GM12878 (cell line): ENCODE data around the gene TRIOBP. TPM values are rescaled to one million over a fixed set of nuclear protein-coding genes. Genes with fewer than 3 reads are reported as not detected.

Experiments
- ATAC-seq: fragments of 200-7000 bp; cut with Tn5 transposase; 3 replicates; pipeline ENCODE4 v1.9.1; 2020; ENCODE audit warnings: mild to moderate bottlenecking, moderate library complexity
- BruUV-seq: library from RNA; stranded (reverse); fragments of 400-500 nt; replicated peaks from 2 replicates; lab custom pipeline; 2021; lab: Mats Ljungman, UMichigan
- CTCF ChIA-PET: fragments of 300-600 bp; sonication (Branson Sonifier 250); formaldehyde crosslinking; extraction: SDS; loops from one replicate; lab custom pipeline; 2021; ENCODE audit warnings: inconsistent platforms; lab: Yijun Ruan, JAX
- POLR2A ChIA-PET: fragments of 350-600 bp; formaldehyde crosslinking; extraction: SDS; loops from one replicate; lab custom pipeline; 2021; ENCODE audit warnings: inconsistent platforms; lab: Charles Lee
- RAD21 ChIA-PET: fragments of 300-600 bp; sonication (Branson Sonifier 250); formaldehyde crosslinking; loops from one replicate; lab custom pipeline; 2023; ENCODE audit warnings: antibody characterized with exemption; ENCODE audit not compliant: unreplicated experiment; lab: Charles Lee
- SMC1A ChIA-PET: fragments of 300-600 bp; sonication (Branson Sonifier 250); formaldehyde crosslinking; loops from one replicate; lab custom pipeline; 2023; ENCODE audit not compliant: unreplicated experiment, uncharacterized antibody; lab: Charles Lee
- DNase-seq: peaks from one replicate; pipeline ENCODE4 v3.0.0-alpha.2; 2011; ENCODE audit warnings: low read depth, low spot score
- FAIRE-seq: peaks from 3 replicates; lab custom pipeline; 2011; peaks lifted over from hg19 to GRCh38; lab: Jason Lieb, UNC
- H2AFZ ChIP-seq: 2 replicates; pipeline ENCODE4 v1.6.0; 2011; ENCODE audit warnings: low read depth, low read length, control low read depth; ENCODE audit not compliant: control insufficient read depth
- H3K27ac ChIP-seq: 2 replicates; pipeline ENCODE4 v1.5.1; 2011; ENCODE audit warnings: control low read depth; ENCODE audit not compliant: control insufficient read depth, insufficient read depth
- H3K27me3 ChIP-seq, 2 experiments: replicated peaks in 1 of 2; 2 replicates each; pipeline versions ENCODE4 v1.6.0 to v1.6.1; 2011; ENCODE audit warnings: low read length in 1 of 2; ENCODE audit not compliant: control insufficient read depth in 2 of 2, insufficient read depth in 2 of 2
- H3K36me3 ChIP-seq, 2 experiments: 2 replicates each; pipeline ENCODE4 v1.5.1; 2011; ENCODE audit warnings: low read length in 1 of 2; ENCODE audit not compliant: control insufficient read depth in 2 of 2, insufficient read depth in 2 of 2
- H3K4me1 ChIP-seq: 2 replicates; pipeline ENCODE4 v1.6.1; 2011; ENCODE audit warnings: mild to moderate bottlenecking, low read length, moderate library complexity, mixed read lengths; ENCODE audit not compliant: control insufficient read depth, insufficient read depth
- H3K4me2 ChIP-seq: 2 replicates; pipeline ENCODE4 v1.6.0; 2011; ENCODE audit warnings: control low read depth; ENCODE audit not compliant: control insufficient read depth, insufficient read depth
- H3K4me3 ChIP-seq: fragments of 200-600 bp; sonication (generic); 2 replicates; pipeline ENCODE4 v1.5.1; 2016
- H3K79me2 ChIP-seq: 2 replicates; pipeline ENCODE4 v1.6.0; 2011; ENCODE audit warnings: low read length; ENCODE audit not compliant: control insufficient read depth, insufficient read depth
- H3K9ac ChIP-seq: 2 replicates; pipeline ENCODE4 v1.8.0; 2011; ENCODE audit warnings: low read length, control low read depth, mixed read lengths; ENCODE audit not compliant: control insufficient read depth, insufficient read depth
- H3K9me3 ChIP-seq: replicated peaks from 3 replicates; pipeline ENCODE4 v1.5.1; 2011; ENCODE audit warnings: mild to moderate bottlenecking, low read length; ENCODE audit not compliant: control insufficient read depth, insufficient read depth
- H4K20me1 ChIP-seq: 2 replicates; pipeline ENCODE4 v1.6.0; 2011; ENCODE audit not compliant: control insufficient read depth, insufficient read depth
- BHLHE40 ChIP-seq, 2 experiments: fragments of 450-650 bp in 1 of 2; IDR thresholded peaks; 2 replicates each; pipeline ENCODE4 v1.6.1; 2011 to 2017; ENCODE audit warnings: low read depth in 2 of 2, borderline replicate concordance in 1 of 2, improper control_type of control experiment in 1 of 2, low read length in 1 of 2, mild to moderate bottlenecking in 1 of 2
- CBX3 ChIP-seq: fragments of 200-600 bp; sonication (generic); IDR thresholded peaks from 2 replicates; pipeline ENCODE4 v1.6.1; 2016; ENCODE audit warnings: low read depth, borderline replicate concordance
- CEBPB ChIP-seq, 2 experiments: fragments of 150-350 bp in 1 of 2; IDR thresholded peaks; 2 replicates each; pipeline ENCODE4 v1.6.1; 2012 to 2014; ENCODE audit warnings: low read depth in 2 of 2, low read length in 2 of 2, borderline replicate concordance in 1 of 2, inconsistent platforms in 1 of 2
- CHD4 ChIP-seq: fragments of 200-600 bp; sonication (generic); IDR thresholded peaks from 2 replicates; pipeline ENCODE4 v1.6.1; 2016; ENCODE audit warnings: mild to moderate bottlenecking
- ETV6 ChIP-seq, 2 experiments: fragments of 450-650 bp in 1 of 2; IDR thresholded peaks in 1 of 2; conservative IDR thresholded peaks in 1 of 2; 2 replicates each; pipeline ENCODE4 v1.6.1; 2014; ENCODE audit warnings: antibody characterized with exemption in 1 of 2, borderline replicate concordance in 1 of 2, low read depth in 1 of 2, mild to moderate bottlenecking in 1 of 2, moderate library complexity in 1 of 2
- JUND ChIP-seq: IDR thresholded peaks from 2 replicates; pipeline ENCODE4 v1.6.1; 2012; ENCODE audit warnings: low read depth, mild to moderate bottlenecking, low read length, improper control_type of control experiment, moderate library complexity
- NFIC ChIP-seq: IDR thresholded peaks from 2 replicates; pipeline ENCODE4 v1.6.1; 2012; ENCODE audit warnings: low read depth, mild to moderate bottlenecking, inconsistent platforms, low read length, moderate library complexity
- RBBP5 ChIP-seq: fragments of 200-600 bp; sonication (generic); conservative IDR thresholded peaks from 2 replicates; pipeline ENCODE4 v1.6.1; 2016
- RUNX3 ChIP-seq: IDR thresholded peaks from 2 replicates; pipeline ENCODE4 v1.6.1; 2012; ENCODE audit warnings: low read length, inconsistent platforms
- TAF1 ChIP-seq: IDR thresholded peaks from 2 replicates; pipeline ENCODE4 v1.6.1; 2011; ENCODE audit warnings: mild to moderate bottlenecking, low read depth, low read length, borderline replicate concordance
- YBX1 ChIP-seq: fragments of 450-650 bp; IDR thresholded peaks from 2 replicates; pipeline ENCODE4 v1.6.1; 2016; ENCODE audit warnings: antibody characterized with exemption
- ZNF207 ChIP-seq: fragments of 450-650 bp; IDR thresholded peaks from 2 replicates; pipeline ENCODE4 v1.6.1; 2014; ENCODE audit warnings: antibody characterized with exemption, mild to moderate bottlenecking, borderline replicate concordance
- ZNF384 ChIP-seq: IDR thresholded peaks from 2 replicates; pipeline ENCODE4 v1.6.1; 2012; ENCODE audit warnings: low read depth, mild to moderate bottlenecking, low read length, improper control_type of control experiment, borderline replicate concordance
- WGBS: methylation state at CpG from one replicate; pipeline ENCODE4 v1.1.6; 2016; ENCODE audit warnings: low lambda C conversion rate; ENCODE audit not compliant: insufficient replicate concordance, insufficient coverage; ENCODE audit errors: missing lambda C conversion rate; 5-methylcytosine and 5-hydroxymethylcytosine counted together
- in situ Hi-C: fragments of 300-500 bp; cut with MboI; formaldehyde crosslinking; loops from 9 replicates; pipeline ENCODE4 v1.14.3; 2018; ENCODE audit warnings: mixed read lengths
- intact Hi-C: fragments of 100-400 bp; cut with micrococcal nuclease; formaldehyde crosslinking; loops from one replicate; pipeline ENCODE4 v1.14.2; 2022; ENCODE audit not compliant: unreplicated experiment
- polyA plus RNA-seq, 11 experiments: library from polyadenylated mRNA; depleted of rRNA in 4 of 11; unstranded in 6 of 11; stranded (reverse) in 5 of 11; fragments of >200 nt; fragmentation: Nextera tagmentation in 4 of 11; fragmentation: Illumina TruSeq in 1 of 11; extraction: Ambion mirVana in 4 of 11; extraction: Trizol in 1 of 11; gene quantifications; 1 replicate in 1 of 11; 2 replicates in 10 of 11; pipeline versions ENCODE4 v1.2.1 to v1.2.3, GENCODE V29; 2011 to 2016; ENCODE audit warnings: inconsistent platforms in 2 of 11, missing spikeins in 2 of 11, low read depth in 1 of 11
- total RNA-seq, 4 experiments: library from RNA; depleted of rRNA in 3 of 4; stranded (reverse); fragments of >200 nt in 3 of 4; fragmentation: Illumina TruSeq in 1 of 4; extraction: Trizol in 1 of 4; gene quantifications; 2 replicates each; pipeline versions ENCODE4 v1.2.1 to v1.2.3, GENCODE V29; 2013 to 2021
- TF ChIP-seq, protein P1 (sequence below): fragments of 450-650 bp; formaldehyde crosslinking; IDR thresholded peaks from 2 replicates; pipeline ENCODE4 v1.4.0; 2020; ENCODE audit warnings: mild to moderate bottlenecking, moderate library complexity
- TF ChIP-seq, protein P2 (sequence below): fragments of 450-650 bp; IDR thresholded peaks from 2 replicates; pipeline ENCODE4 v1.6.1; 2017; ENCODE audit warnings: antibody characterized with exemption, mild to moderate bottlenecking, moderate library complexity
- TF ChIP-seq, protein P3 (sequence below): fragments of 450-650 bp; IDR thresholded peaks from 2 replicates; pipeline ENCODE4 v1.6.1; 2018; ENCODE audit warnings: borderline replicate concordance, mild to moderate bottlenecking; ENCODE audit not compliant: partially characterized antibody

TRIOBP gene
- total and polyA plus RNA-seq, 10 of the 15 experiments (the other 5 are each of a cell fraction or from before 2014, with no cell fraction given), result 0.21 to 23.6 (median 11.9) TPM

DNA sequence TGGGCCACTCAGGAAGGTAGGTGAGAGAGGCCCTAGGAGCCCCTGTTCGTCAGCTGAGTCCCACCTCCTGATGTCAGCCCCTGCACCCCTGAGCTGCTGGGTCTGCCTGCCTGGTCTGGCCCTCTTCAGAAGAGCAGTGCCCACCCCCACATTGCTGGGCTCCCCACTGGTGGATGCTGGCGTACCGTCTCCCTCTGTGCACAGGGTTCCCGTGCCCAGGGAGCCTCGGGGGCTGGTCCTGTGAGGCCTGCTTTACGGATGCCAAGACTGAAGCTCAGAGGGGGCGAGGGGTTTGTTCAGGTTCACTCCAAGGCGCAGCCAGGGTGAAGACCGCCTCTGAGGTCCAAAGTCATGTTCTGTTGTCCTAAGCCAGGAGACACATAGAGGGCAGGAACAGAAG is 66.2 kb downstream of the TRIOBP start:
- in situ Hi-C loops (no loop called here), intact Hi-C loops (no loop called here)
- ChIA-PET CTCF (no interaction called here), RAD21 (no interaction called here), SMC1A (interaction anchor here (0.5 kb wide), 1 partner anchor 476 kb away, joined by 3 read pairs; no protein-coding TSS in a partner anchor), POLR2A (no interaction called here)
- ATAC-seq (no peak), DNase-seq (no peak), FAIRE-seq (no peak)
- no peak overlapping the region for H3K9ac ChIP-seq
- H3K79me2 ChIP-seq, result no peaks in the 10 kb centered on the region
- H4K20me1 ChIP-seq, result no peaks in the 10 kb centered on the region
- peaks cover 1 to 10% of the 10 kb centered on the region in 2 experiments; a peak in 3 of 4 replicates for H3K36me3 ChIP-seq
- 87% methylated on average over 9 of the region's 9 CpGs for WGBS
- no peaks in the 10 kb centered on the region for H3K27me3 ChIP-seq
- no peak overlapping the region for H3K4me3 ChIP-seq
- H3K27ac ChIP-seq, result no peak overlapping the region
- no peak overlapping the region for H3K4me2 ChIP-seq
- BruUV-seq, result no TSS peak
- TF ChIP-seq, protein P1, sequence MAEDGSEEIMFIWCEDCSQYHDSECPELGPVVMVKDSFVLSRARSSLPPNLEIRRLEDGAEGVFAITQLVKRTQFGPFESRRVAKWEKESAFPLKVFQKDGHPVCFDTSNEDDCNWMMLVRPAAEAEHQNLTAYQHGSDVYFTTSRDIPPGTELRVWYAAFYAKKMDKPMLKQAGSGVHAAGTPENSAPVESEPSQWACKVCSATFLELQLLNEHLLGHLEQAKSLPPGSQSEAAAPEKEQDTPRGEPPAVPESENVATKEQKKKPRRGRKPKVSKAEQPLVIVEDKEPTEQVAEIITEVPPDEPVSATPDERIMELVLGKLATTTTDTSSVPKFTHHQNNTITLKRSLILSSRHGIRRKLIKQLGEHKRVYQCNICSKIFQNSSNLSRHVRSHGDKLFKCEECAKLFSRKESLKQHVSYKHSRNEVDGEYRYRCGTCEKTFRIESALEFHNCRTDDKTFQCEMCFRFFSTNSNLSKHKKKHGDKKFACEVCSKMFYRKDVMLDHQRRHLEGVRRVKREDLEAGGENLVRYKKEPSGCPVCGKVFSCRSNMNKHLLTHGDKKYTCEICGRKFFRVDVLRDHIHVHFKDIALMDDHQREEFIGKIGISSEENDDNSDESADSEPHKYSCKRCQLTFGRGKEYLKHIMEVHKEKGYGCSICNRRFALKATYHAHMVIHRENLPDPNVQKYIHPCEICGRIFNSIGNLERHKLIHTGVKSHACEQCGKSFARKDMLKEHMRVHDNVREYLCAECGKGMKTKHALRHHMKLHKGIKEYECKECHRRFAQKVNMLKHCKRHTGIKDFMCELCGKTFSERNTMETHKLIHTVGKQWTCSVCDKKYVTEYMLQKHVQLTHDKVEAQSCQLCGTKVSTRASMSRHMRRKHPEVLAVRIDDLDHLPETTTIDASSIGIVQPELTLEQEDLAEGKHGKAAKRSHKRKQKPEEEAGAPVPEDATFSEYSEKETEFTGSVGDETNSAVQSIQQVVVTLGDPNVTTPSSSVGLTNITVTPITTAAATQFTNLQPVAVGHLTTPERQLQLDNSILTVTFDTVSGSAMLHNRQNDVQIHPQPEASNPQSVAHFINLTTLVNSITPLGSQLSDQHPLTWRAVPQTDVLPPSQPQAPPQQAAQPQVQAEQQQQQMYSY (CRISPR knock-in tag), result no peak
- TF ChIP-seq RUNX3 (no peak), YBX1 (no peak), JUND (no peak), BHLHE40 (IDR thresholded peaks at IDR 0.05; ENCODE audit: borderline replicate concordance in 1 of 2, low read depth in 2 of 2, low read length in 1 of 2) (no peak), CHD4 (no peak), ZNF207 (no peak), ETV6 (conservative IDR thresholded peaks at IDR 0.05 in 1 of 2, IDR thresholded peaks at IDR 0.05 in 1 of 2; ENCODE audit: borderline replicate concordance in 1 of 2, low read depth in 1 of 2) (no peak), TAF1 (no peak), ZNF384 (no peak), NFIC (no peak), CEBPB (IDR thresholded peaks at IDR 0.05; ENCODE audit: borderline replicate concordance in 1 of 2, low read depth in 2 of 2, low read length in 2 of 2) (no peak), CBX3 (no peak), RBBP5 (no peak)
- TF ChIP-seq, protein P2, sequence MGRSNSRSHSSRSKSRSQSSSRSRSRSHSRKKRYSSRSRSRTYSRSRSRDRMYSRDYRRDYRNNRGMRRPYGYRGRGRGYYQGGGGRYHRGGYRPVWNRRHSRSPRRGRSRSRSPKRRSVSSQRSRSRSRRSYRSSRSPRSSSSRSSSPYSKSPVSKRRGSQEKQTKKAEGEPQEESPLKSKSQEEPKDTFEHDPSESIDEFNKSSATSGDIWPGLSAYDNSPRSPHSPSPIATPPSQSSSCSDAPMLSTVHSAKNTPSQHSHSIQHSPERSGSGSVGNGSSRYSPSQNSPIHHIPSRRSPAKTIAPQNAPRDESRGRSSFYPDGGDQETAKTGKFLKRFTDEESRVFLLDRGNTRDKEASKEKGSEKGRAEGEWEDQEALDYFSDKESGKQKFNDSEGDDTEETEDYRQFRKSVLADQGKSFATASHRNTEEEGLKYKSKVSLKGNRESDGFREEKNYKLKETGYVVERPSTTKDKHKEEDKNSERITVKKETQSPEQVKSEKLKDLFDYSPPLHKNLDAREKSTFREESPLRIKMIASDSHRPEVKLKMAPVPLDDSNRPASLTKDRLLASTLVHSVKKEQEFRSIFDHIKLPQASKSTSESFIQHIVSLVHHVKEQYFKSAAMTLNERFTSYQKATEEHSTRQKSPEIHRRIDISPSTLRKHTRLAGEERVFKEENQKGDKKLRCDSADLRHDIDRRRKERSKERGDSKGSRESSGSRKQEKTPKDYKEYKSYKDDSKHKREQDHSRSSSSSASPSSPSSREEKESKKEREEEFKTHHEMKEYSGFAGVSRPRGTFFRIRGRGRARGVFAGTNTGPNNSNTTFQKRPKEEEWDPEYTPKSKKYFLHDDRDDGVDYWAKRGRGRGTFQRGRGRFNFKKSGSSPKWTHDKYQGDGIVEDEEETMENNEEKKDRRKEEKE, result no peak
- TF ChIP-seq, protein P3, sequence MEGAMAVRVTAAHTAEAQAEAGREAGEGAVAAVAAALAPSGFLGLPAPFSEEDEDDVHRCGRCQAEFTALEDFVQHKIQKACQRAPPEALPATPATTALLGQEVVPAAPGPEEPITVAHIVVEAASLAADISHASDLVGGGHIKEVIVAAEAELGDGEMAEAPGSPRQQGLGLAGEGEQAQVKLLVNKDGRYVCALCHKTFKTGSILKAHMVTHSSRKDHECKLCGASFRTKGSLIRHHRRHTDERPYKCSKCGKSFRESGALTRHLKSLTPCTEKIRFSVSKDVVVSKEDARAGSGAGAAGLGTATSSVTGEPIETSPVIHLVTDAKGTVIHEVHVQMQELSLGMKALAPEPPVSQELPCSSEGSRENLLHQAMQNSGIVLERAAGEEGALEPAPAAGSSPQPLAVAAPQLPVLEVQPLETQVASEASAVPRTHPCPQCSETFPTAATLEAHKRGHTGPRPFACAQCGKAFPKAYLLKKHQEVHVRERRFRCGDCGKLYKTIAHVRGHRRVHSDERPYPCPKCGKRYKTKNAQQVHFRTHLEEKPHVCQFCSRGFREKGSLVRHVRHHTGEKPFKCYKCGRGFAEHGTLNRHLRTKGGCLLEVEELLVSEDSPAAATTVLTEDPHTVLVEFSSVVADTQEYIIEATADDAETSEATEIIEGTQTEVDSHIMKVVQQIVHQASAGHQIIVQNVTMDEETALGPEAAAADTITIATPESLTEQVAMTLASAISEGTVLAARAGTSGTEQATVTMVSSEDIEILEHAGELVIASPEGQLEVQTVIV, result no peak
- no peak overlapping the region for H2AFZ ChIP-seq
- no peaks in the 10 kb centered on the region for H3K9me3 ChIP-seq
- no peaks in the 10 kb centered on the region for H3K4me1 ChIP-seq
